ENCODE results near the gene XRCC1.
"Not testable (repeated sequence)": the region's sequence is repeated elsewhere in the genome, so short reads cannot be mapped to it uniquely, and the experiment has no call there.

The XRCC1 gene

DNA sequence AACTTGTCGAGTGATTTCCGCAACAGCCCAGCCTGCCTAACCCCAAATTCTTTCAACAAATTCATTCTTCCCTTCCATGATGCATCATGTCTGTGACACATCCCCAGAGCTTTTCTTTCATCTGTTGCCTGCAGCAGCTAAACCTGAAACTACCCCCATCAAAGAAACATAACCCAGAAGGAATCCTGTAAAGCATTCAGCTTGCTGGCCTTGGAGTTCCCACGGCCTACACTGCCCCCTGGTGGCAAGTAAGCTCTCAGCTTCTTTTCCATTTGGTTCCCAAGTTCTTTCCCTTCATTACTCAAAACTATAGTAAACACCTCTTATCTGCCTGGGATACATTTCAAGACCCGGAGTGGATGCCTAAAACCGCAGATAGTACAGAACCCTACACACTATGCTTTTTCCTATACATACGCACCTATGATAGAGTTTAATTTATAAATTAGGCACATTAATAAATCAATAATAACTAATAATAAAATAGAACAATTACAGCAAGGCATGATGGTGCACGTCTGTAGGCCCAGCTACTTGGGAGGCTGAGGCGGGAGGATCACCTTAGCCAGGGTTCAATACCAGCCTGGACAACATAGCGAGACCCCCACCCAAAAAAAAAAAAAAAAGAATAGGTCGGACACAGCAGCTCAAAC, 55.8 kb downstream of the XRCC1 start:
- TF ChIP-seq, protein P1, sequence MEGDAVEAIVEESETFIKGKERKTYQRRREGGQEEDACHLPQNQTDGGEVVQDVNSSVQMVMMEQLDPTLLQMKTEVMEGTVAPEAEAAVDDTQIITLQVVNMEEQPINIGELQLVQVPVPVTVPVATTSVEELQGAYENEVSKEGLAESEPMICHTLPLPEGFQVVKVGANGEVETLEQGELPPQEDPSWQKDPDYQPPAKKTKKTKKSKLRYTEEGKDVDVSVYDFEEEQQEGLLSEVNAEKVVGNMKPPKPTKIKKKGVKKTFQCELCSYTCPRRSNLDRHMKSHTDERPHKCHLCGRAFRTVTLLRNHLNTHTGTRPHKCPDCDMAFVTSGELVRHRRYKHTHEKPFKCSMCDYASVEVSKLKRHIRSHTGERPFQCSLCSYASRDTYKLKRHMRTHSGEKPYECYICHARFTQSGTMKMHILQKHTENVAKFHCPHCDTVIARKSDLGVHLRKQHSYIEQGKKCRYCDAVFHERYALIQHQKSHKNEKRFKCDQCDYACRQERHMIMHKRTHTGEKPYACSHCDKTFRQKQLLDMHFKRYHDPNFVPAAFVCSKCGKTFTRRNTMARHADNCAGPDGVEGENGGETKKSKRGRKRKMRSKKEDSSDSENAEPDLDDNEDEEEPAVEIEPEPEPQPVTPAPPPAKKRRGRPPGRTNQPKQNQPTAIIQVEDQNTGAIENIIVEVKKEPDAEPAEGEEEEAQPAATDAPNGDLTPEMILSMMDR (IDR thresholded peaks at IDR 0.05; ENCODE audit: insufficient read depth, low read length), result peak; percentile 78
- TF ChIP-seq, protein P2, sequence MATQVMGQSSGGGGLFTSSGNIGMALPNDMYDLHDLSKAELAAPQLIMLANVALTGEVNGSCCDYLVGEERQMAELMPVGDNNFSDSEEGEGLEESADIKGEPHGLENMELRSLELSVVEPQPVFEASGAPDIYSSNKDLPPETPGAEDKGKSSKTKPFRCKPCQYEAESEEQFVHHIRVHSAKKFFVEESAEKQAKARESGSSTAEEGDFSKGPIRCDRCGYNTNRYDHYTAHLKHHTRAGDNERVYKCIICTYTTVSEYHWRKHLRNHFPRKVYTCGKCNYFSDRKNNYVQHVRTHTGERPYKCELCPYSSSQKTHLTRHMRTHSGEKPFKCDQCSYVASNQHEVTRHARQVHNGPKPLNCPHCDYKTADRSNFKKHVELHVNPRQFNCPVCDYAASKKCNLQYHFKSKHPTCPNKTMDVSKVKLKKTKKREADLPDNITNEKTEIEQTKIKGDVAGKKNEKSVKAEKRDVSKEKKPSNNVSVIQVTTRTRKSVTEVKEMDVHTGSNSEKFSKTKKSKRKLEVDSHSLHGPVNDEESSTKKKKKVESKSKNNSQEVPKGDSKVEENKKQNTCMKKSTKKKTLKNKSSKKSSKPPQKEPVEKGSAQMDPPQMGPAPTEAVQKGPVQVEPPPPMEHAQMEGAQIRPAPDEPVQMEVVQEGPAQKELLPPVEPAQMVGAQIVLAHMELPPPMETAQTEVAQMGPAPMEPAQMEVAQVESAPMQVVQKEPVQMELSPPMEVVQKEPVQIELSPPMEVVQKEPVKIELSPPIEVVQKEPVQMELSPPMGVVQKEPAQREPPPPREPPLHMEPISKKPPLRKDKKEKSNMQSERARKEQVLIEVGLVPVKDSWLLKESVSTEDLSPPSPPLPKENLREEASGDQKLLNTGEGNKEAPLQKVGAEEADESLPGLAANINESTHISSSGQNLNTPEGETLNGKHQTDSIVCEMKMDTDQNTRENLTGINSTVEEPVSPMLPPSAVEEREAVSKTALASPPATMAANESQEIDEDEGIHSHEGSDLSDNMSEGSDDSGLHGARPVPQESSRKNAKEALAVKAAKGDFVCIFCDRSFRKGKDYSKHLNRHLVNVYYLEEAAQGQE (IDR thresholded peaks at IDR 0.05; ENCODE audit: insufficient replicate concordance, low read depth), result no peak
- no peak for TF ChIP-seq GABPA (IDR thresholded peaks at IDR 0.05; ENCODE audit: low read depth)
- no peak for TF ChIP-seq POLR2AphosphoS5 (IDR thresholded peaks at IDR 0.05; ENCODE audit: low read depth)
- H3K27me3 ChIP-seq (ENCODE audit: insufficient read depth, poor library complexity, severe bottlenecking), result no peaks in the 10 kb centered on the region
- H3K27ac ChIP-seq (replicated peaks), result no peak overlapping the region
- DNase-seq (ENCODE audit: low read depth in 1 of 2, low spot score in 1 of 2), result peak; percentile 52 to 73
- no peak overlapping the region for H3K4me3 ChIP-seq (replicated peaks; ENCODE audit: insufficient read depth, low read length)

GRCh38 chr19:43518051-43518450, 57.3 kb downstream of the XRCC1 start:
- TF ChIP-seq, protein P2 (IDR thresholded peaks at IDR 0.05; ENCODE audit: insufficient replicate concordance, low read depth), result no peak
- no peak for DNase-seq (ENCODE audit: low read depth in 1 of 2, low spot score in 1 of 2)
- H3K27me3 ChIP-seq (ENCODE audit: insufficient read depth, poor library complexity, severe bottlenecking), result no peaks in the 10 kb centered on the region
- H3K4me3 ChIP-seq (replicated peaks; ENCODE audit: insufficient read depth, low read length), result no peak overlapping the region
- H3K27ac ChIP-seq (replicated peaks), result no peak overlapping the region

GRCh38 chr19:43512399-43512798, 62.9 kb downstream of the XRCC1 start:
- not testable (repeated sequence) for H3K4me3 ChIP-seq (replicated peaks; ENCODE audit: insufficient read depth, low read length); H3K27ac ChIP-seq (replicated peaks); DNase-seq (ENCODE audit: low read depth in 1 of 2, low spot score in 1 of 2); H3K27me3 ChIP-seq (ENCODE audit: insufficient read depth, poor library complexity, severe bottlenecking)

DNA sequence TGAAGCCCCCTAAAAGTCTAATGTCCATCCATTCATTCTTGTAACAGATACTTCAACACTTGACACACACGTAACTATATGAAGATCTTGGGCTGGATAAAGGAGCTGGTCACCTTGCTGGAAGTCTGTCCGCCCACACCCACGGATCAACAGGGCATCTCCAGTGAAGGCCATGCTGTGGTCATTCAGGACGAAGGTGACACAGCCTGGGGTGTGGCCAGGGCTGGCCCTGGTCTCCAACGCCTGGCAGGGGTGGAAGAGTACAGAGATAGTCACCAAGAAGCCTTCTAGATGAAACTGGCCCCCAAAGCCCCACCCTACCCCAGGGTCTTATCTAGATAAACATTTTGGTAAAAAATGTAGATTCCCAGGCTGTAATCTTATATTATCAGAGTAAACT, 64.0 kb downstream of the XRCC1 start:
- TF ChIP-seq, protein P1 (IDR thresholded peaks at IDR 0.05; ENCODE audit: insufficient read depth, low read length), result no peak
- TF ChIP-seq SPI1 (IDR thresholded peaks at IDR 0.05; ENCODE audit: borderline replicate concordance, low read depth), result no peak
- no peak for TF ChIP-seq GABPA (IDR thresholded peaks at IDR 0.05; ENCODE audit: low read depth)
- no peaks in the 10 kb centered on the region for H3K27me3 ChIP-seq (ENCODE audit: insufficient read depth, poor library complexity, severe bottlenecking)
- H3K4me3 ChIP-seq (replicated peaks; ENCODE audit: insufficient read depth, low read length), result no peak overlapping the region
- no peak overlapping the region for H3K27ac ChIP-seq (replicated peaks)
- no peak for DNase-seq (ENCODE audit: low read depth in 1 of 2, low spot score in 1 of 2)

DNA sequence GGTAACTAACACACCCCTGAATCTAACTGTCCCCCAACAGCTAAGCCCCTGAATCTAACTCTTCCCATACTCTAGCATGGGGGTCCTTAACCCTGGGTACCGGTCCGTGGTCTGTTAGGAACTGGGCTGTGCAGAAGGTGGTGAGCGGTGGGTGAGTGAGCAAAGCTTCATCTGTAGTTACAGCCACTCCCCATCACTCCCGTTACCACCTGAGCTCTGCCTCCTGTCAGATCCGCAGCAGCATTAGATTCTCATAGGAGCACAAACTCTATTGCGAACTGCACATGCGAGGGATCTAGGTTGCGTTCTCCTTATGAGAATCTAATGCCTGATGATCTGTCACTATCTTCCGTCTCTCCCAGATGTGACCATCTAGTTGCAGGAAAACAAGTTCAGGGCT, 64.6 kb downstream of the XRCC1 start:
- DNase-seq (ENCODE audit: low read depth in 1 of 2, low spot score in 1 of 2), result no peak
- no peak overlapping the region for H3K4me3 ChIP-seq (replicated peaks; ENCODE audit: insufficient read depth, low read length)
- no peak for TF ChIP-seq SPI1 (IDR thresholded peaks at IDR 0.05; ENCODE audit: borderline replicate concordance, low read depth)
- no peak for TF ChIP-seq POLR2AphosphoS5 (IDR thresholded peaks at IDR 0.05; ENCODE audit: low read depth)
- TF ChIP-seq, protein P2 (IDR thresholded peaks at IDR 0.05; ENCODE audit: insufficient replicate concordance, low read depth), result no peak
- no peak for TF ChIP-seq GABPA (IDR thresholded peaks at IDR 0.05; ENCODE audit: low read depth)
- TF ChIP-seq, protein P1 (IDR thresholded peaks at IDR 0.05; ENCODE audit: insufficient read depth, low read length), result no peak

More for the DNA sequence above, 64.6 kb downstream of the XRCC1 start:
- Histone ChIP-seq H3K27me3 (ENCODE audit: insufficient read depth, poor library complexity, severe bottlenecking) (no peaks in the 10 kb centered on the region), H3K27ac (replicated peaks) (no peak overlapping the region)

Measured in HL-60 (cell line).